ENCODE results near the gene MATN3.
A peak's percentile ranks its signal among the peaks of the same experiment; 100 is the strongest.
"Not testable (repeated sequence)": the region's sequence is repeated elsewhere in the genome, so short reads cannot be mapped to it uniquely, and the experiment has no call there.

The MATN3 gene, protein sequence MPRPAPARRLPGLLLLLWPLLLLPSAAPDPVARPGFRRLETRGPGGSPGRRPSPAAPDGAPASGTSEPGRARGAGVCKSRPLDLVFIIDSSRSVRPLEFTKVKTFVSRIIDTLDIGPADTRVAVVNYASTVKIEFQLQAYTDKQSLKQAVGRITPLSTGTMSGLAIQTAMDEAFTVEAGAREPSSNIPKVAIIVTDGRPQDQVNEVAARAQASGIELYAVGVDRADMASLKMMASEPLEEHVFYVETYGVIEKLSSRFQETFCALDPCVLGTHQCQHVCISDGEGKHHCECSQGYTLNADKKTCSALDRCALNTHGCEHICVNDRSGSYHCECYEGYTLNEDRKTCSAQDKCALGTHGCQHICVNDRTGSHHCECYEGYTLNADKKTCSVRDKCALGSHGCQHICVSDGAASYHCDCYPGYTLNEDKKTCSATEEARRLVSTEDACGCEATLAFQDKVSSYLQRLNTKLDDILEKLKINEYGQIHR

DNA sequence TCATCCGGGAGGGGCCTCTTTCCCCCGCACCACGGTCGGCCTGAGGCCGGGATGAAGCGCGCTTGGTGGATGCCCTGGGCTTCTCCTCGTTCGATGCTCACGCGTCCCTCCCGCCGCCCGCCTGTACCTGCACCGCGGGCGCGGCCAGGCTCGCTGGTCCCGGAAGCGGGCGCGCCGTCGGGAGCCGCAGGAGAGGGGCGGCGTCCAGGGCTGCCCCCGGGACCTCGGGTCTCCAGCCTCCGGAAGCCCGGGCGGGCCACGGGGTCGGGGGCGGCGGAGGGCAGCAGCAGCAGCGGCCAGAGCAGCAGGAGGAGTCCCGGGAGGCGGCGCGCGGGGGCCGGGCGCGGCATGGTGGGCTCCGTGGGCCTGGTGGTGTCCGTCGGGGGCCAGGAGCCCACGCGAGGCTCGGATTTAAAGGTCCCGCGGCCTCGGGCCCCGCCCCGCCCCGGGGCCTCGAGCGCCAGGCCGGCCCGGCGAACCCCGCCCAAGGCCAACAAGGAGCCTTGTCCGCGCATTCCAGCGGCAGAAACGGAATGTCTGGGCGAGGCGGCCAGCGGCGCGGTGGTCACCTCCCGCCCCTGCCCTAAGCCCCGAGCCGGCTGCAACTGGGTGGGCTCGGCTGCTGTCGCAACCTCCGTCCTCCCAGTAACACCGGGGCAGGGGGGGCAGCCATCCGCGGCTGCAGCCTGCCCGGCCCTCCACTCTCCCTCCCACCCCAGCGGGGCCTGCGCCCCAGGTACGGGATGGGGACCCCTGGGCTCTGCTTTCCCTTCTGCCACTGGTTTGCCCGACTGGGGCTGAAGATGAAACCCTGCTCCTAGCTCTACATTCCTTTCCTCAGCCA lies at the start of gene MATN3:
Gene MATN3, minus strand, starts transcription at position 387 of the 844 bp plus-strand sequence. Its CDS starts 37 bp downstream, at position 350.
- no peak for FAIRE-seq

DNA sequence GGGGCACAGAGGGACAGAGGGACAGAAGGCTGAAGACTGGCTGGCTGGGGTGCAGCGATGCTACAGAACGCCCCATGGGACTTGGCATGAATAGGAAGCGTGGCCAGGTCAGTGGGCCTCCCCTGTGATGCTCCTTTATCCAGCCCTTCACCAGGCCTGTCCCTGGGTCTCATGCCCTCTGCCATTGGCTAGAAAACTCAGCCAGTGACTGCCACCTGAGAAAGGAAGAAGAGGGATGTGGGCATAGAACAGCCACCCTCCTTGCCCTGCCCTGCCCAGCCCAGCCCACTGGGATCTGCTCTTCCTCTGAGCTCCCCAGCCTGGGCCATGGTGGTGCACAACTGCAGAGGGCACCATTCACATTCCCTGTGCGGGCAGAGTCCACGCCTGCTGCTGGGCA lies 49.5 kb upstream of the MATN3 start:
- no peak for FAIRE-seq

DNA sequence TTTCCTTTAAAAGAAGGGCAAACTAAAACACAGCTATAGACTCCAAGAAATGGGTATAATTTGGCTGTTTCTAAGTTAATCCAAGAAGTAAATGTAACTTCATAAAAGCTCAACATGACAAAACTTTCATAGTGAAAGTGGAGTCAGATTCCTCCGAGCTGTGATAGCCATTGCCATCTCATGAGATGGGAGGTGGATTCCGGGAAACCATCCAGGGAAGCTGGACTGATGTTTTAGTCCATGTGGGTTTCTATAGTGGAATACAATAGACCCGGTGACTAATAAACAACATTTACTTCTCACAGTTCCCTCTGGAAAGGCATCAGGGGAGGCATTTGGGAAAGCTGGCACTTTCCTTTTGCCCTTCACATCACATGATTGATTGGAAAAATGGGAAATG lies 49.0 kb upstream of the MATN3 start:
- FAIRE-seq = no peak

DNA sequence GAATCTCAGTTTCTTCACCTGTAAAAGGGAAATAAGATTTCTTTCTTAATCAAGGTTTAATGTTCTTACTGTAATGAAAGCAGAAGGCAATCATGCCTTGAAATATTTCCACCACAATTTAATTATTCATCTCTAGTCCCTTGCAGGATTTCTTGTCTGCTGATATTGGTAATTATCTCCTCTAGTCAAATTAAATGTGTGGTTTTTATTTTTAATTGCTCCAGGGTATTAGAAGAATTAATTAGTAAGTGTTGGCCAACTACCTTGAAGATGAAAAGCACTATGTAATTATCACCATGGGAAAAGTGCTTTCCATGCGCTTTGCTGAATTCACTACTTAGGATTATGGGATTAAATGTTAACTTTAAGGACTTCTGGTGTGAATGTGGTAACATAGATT lies 47.6 kb upstream of the MATN3 start:
- no peak for FAIRE-seq

DNA sequence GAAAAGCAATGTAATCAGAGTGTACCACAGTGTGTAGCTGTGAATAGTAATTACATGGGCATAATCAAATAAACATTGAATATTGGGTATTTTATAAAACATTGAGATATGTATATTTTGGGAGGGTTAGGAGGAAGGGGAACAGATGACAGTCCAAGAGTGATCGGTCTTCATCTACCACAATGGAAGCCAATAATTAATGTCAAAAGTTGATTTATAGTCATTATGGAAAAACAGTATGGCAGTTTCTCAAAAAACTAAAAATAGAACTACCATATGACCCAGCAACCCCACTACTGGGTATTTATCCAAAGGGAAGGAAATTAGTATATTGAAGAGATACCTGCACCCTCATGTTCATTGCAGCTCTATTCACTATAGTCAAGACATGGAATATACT lies 44.8 kb upstream of the MATN3 start:
- no peak for FAIRE-seq

DNA sequence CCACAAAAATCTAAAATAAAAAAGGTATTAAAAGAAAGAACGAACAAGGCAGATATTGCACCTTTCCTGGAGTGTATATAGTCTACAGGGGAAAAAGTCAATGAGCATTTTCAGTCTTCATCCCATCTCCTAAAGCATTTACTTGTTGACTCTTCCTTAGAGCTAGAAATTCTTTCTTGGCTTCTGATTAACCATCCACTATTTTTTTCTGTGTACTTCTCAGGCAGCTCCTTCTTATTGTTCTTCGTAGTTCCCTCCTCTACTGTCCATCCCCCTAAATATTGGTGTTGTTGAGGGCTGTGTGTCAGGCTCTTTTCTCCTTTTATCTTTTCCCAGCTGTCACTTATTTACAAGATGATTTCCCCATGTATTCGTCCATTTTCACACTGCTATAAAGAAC lies 42.5 kb upstream of the MATN3 start:
- FAIRE-seq = no peak

DNA sequence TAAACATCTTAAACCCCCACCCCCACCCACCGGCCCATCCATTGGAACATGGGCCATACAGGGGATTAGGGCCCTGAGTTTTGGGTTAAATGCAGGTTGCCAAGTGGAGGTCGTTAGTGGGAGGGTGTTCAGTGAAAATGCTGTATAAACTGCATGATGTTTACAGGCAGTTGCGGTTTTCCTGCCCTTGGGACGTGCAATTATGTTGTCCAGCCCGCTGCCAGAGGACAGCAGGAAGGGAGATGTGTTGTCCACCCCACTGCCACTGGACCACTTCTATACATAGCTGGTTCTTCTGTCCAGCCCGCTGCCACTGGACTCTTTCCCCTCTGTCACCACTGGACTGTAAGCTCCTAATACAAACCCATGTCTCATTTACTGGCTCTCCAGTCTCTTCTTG lies 41.7 kb upstream of the MATN3 start:
- FAIRE-seq = no peak

DNA sequence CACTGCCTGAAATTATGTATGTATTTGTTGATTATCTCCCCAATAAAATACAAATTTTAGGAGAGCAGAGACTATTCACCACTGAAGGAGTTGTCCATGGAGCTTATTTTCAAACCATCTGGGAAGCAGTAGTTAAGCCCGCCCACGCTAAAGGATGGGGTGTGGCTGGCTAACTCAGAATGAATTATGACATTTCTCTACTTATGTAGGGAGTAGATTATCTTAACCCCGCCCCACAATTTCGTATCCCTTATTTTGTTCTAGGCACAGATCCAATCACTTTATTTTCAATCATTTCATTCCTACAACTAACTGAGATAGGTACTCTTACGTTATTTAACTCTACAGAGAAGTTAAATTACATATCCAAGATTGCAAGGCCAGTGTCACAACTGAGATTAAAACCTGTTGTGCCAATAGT lies 40.4 kb upstream of the MATN3 start:
- FAIRE-seq = no peak

DNA sequence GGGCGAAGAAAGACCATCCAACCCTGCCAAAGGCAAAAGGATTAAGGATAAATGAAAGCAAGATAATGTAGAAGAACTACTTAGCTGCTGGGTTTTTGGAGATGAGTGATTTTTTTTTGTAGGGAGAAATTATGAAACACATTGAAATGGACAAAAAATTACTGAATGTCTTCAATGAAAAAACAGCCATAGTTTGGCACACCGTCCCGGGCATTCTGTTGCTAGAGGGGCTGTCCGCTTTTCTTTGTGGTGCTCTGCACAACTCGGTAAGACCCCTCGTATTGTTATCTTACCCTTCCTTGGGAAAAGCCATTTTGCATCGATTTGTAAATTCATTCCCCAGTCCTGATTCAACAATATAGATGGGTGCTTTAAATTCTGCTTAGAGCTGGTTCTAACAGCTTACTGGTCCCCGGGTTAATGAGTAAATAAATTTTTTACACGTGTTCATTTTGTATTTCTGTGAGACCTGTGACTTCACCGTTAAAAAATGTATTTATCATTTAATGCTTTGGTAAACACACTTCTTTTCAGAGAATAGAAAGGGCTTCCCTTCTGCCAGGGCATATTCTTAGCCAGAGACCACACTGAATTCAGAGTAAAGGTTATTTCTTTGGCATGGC lies 39.9 kb upstream of the MATN3 start:
- no peak for FAIRE-seq

DNA sequence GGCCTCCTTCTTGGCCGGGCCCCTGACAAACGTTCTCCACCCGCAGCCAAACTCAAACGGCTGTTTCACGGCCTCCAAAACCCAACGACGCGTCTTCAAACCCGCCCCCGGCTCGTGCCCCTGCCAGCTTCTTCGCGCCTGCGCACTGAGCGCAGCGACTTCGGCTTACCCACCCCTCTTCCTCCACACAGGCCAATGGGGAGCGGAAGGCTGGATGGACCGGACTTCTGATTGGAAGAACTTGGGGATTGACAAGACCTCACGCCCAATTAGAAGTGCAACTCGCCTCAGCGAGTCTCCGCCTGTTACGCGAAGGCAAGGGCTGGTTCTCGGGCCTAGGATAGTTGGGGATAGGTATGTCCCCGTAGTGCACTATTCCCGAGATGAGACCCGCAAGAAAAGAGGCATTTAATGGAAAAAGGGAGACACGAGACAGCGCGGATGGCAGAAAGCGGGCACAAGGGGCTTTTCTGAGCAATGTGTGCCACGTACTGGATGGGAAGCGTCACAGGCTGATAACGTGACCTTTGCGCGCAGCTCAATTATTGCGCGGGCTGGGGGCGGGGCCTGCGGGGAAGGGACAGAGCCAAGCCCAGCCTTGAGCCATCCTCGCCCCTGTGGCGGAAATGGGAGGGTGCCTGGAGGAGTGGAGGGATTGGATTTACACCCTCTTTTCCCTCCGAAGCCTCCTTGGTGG lies 39.2 kb upstream of the MATN3 start, which contains the start of gene LAPTM4A:
Gene LAPTM4A, minus strand, starts transcription at position 97 of the 697 bp plus-strand sequence. CDS start 108 bp downstream, outside the sequence.
- peak; percentile 43 for FAIRE-seq

DNA sequence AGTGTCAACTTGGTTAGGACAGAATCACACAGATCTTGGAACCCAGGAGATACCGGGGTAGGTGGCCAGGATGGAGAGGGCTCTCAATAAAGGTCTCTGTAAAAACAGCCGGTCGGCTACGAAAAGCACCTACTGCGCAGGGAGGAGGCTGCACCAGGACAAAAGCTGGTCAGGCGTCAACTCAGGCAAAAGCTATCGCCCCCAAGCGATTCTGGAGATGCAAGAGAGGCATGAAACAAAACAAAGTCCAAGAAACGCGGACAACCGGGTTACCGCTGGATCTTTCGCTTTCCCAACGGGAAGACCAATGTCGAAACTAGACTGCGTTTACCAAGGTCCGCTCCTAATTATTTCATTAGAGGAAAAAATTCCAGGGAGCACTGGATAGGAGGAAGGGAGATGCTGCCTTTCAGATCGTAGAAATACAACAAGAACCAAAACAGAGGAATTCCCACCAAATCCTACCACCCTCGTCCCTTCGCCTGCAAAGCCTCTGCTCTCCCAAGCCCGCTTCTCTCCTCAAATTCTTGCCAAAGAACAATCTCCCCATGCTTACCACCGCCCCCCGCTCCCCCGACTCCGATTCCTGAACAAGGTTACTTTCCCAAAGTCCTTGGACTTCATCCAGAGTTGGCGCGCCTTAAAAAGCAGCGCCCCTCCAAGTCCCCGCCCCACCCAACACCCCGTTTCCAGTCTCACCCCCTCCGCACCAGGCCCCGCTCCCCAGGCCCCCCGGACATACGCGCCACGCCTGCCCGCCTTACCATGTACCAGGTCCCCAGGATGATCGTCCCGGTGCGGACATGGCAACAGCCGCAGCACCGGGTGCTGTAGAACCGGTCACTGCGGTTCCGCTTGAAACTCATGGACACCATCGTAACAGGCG lies 38.4 kb upstream of the MATN3 start:
- FAIRE-seq = no peak

DNA sequence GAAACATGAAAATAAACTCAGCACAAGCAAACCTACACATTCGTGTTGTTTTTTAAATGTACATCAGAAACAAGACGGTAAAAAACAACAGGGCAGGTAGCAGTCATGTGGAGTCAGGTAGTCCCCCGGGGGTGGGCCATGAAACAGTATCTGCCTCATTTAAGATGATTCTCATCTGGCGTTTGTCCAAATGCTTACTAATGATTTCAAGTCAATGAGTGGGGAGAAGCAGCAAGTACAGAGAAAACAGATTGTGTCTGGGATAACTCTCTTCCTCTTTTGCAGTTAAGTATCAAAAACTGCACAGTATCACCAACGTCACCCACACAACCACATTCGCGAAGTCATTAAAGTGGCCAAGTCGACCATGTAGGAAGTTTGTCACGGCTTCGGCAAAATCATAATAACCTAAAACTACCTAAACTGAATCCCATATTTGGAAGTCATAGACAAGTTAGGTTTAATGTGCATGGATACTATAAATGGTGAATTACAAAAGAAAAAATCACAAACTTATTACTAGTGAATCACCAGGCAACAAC lies 37.7 kb upstream of the MATN3 start:
- FAIRE-seq = no peak

DNA sequence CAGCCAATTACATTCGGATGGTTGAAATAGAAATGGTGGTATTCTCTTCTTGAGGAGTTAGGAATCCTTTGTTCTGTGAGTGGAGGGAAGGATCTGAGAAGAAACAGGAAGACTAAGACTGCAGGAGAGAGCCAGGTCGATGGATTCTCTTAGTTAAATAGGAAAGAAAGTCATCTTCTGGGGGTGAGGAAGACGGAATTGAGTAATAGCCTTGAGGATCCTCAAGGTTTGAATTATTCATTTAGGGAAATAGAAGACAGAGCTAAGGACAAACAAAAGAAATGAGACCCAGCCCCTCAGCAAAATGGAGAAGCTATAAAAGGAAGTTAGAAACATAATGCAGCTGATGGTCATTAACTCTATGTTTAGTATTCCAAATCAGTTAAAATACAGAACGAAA lies 37.2 kb upstream of the MATN3 start:
- FAIRE-seq = no peak

DNA sequence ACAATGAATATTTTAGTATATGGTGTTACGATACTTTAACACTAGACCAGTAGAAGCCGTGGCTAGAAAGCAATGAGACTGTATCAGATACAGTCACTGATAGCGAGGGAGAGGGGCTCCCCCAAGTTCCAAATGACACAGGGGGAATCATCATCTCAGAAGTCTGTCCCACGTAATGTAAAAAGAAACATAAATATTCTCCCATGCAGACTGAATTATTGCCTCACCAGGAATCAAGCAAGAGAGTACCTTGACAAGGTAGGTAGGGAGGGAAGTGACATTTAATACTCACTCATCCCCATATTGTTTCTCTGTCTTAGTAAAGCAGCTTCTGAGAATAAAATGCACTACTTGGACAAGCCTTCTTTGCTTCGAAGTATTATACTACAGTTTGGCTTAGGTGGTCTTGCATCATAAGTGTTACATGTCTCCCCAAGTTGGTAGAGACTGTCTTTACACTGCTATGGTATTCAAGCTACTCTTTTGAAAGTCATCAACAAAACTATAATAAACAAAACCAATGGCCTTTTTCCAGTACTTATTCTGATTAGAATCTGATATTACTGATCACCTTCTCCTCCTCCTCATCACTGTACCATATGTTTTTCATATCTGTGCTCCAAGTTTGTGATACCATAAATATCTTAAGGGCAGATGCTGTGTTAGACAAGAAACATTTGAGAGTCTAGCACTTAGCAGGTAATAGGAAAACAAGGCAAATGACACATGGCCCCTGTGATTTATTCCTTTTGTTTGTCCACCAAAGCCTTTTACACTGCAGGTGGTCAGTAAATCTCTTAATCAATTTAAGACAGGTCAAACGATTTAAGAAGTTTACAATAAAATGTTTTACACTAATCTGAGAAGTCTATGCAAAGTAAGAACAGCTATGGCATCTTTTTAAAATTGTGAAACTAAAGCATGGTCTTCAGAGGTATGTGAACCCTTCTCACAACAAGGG lies 36.3 kb upstream of the MATN3 start:
- FAIRE-seq = no peak

DNA sequence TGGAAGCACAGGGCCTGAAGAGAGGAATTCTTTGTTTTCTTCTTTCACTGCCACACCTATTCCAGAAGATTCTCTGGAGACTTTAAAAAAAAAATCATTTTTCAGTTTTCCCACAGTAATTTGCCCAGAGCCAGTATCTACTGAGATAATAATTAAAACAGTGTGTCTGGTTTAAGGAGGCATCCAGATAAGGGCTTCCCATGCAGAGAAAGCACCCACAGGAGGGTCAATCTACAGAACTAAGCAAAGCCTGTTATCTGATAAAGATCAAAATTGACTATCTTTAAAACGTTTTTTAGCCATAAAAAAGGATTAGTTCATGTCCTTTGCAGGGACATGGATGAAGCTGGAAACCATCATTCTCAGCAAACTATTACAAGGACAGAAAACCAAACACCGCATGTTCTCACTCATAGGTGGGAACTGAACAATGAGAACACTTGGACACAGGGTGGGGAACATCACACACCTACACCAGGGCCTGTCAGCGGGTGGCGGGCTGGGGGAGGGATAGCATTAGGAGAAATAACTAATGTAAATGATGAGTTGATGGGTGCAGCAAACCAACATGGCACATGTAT lies 33.3 kb upstream of the MATN3 start:
- FAIRE-seq = not testable (repeated sequence)

DNA sequence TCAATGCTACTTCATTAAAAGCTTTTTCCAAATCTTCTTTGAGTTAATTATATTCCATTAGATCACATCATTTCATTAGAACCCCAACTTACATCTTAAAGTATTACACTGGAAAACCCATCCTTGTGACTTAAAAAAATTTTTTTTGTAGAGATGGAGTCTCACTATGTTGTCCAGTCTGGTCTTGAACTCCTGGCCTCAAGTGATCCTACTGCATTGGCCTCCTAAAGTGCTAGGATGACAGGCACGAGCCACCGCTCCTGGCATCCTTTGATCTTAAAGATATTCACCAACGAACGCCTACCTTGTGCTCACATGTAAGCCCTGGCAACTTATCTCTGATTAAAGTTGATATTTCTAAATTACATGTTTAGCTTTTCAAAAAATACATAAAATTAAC lies 32.3 kb upstream of the MATN3 start:
- no peak for FAIRE-seq

DNA sequence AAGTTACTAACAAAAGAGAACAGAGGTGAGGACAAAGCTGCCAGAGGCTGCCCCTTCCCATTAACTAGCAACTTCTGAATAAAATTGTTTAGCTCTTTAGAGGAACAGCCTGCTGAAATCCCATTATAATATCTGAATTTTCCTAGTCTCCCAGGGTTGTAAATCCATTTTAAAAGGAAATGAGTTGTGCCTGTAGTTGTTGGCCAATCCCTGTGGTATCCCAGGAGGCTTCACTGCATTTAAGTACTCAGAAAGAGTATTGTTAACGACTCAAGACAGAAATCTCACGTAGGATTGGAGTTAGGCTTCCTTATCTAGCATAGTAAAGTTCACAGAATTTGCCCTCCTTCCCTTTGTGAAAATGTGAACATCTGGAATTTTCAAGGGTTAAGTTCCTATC lies 30.1 kb upstream of the MATN3 start:
- FAIRE-seq = no peak

DNA sequence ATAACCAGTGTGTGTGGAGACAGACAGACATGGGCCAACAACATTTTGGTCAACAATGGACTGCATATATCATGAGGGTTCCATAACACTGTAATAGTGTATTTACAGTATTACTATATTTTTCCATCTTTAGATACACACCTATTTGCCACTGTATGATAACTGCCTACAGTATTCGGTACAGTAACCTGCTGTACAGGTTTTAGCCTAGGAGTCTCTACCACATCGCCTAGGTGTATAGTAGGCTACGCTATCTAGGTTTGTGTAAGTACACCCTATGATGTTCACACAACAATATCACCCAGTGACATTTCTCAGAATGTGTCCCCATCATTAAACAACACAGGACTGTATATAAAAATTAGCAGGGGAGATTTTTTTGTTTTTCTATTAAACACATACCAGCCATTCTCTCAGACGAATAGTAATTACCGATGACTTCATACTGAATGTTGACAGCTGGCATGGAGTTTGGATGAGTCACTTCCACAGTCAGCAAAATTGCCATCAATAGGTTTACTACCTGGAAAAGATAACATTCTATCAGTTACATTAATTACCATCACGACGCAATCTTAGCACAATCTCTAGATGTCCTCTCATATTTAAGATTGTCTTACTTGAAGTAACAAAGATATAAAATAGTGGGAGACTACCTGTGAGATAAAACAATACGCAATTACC lies 28.2 kb upstream of the MATN3 start:
- no peak for FAIRE-seq

DNA sequence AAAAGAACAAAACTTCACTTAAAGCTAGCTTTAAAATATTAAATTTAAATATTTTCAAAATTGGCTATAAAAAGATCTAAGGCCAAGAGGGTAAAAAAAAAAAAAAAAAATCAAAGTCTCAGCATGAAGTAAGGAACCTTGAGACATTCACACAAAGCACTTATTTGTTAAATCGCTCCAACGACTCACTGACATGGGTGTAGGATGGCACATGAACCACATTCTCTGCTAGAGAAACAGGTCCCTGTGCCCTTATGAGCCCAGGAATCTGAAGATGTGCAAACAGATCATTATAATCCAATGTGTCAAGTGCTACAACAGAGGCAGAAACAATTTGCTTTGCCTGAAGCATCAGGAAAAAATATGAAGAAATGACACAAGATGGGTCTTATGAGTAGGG lies 25.2 kb upstream of the MATN3 start:
- no peak for FAIRE-seq
